ENCODE results near the gene ZNF487.
"Not testable (repeated sequence)": the region's sequence is repeated elsewhere in the genome, so short reads cannot be mapped to it uniquely, and the experiment has no call there.

ZNF487 gene

GRCh38 chr10:43419997-43420368, 16.9 kb upstream of the ZNF487 start:
- H3K4me3 ChIP-seq (ENCODE audit: low read length in 2 of 2) = peak overlapping the region; percentile 78 to 83
- H3K27me3 ChIP-seq (ENCODE audit: control insufficient read depth in 1 of 2, insufficient read depth in 2 of 2, low read length in 2 of 2) = no peaks in the 10 kb centered on the region
- H3K4me1 ChIP-seq (ENCODE audit: control insufficient read depth, insufficient read depth, low read length) = peaks cover 9% of the 10 kb centered on the region
- peak overlapping the region; percentile 66 to 86 for H3K9ac ChIP-seq (ENCODE audit: low read length in 2 of 2)
- no peaks in the 10 kb centered on the region for H3K36me3 ChIP-seq (ENCODE audit: control insufficient read depth in 2 of 2, insufficient read depth in 2 of 2, low read length in 2 of 2)
- H3K27ac ChIP-seq (ENCODE audit: low read length) = peak overlapping the region; percentile 98
- H3K9me3 ChIP-seq (ENCODE audit: control insufficient read depth in 2 of 2, low read length in 2 of 2) = no peaks in the 10 kb centered on the region

- Histone ChIP-seq H3K9ac (ENCODE audit: low read length in 2 of 2) (peak overlapping the region; percentile 66 to 86), H3K36me3 (ENCODE audit: control insufficient read depth in 2 of 2, insufficient read depth in 2 of 2, low read length in 2 of 2) (no peaks in the 10 kb centered on the region), H3K27me3 (ENCODE audit: control insufficient read depth in 1 of 2, insufficient read depth in 2 of 2, low read length in 2 of 2) (no peaks in the 10 kb centered on the region), H3K4me3 (ENCODE audit: low read length in 2 of 2) (peak overlapping the region; percentile 78 to 83), H3K4me1 (ENCODE audit: control insufficient read depth, insufficient read depth, low read length) (peaks cover 9% of the 10 kb centered on the region), H3K27ac (ENCODE audit: low read length) (peak overlapping the region; percentile 98), H3K9me3 (ENCODE audit: control insufficient read depth in 2 of 2, low read length in 2 of 2) (no peaks in the 10 kb centered on the region)
Observed at GRCh38 chr10:43420369-43421200, 16.3 kb upstream of the ZNF487 start.

GRCh38 chr10:43421201-43421507, 15.8 kb upstream of the ZNF487 start:
- Histone ChIP-seq H3K4me1 (ENCODE audit: control insufficient read depth, insufficient read depth, low read length) (peaks cover 9% of the 10 kb centered on the region), H3K4me3 (ENCODE audit: low read length in 2 of 2) (peak overlapping the region; percentile 78 to 83), H3K27me3 (ENCODE audit: control insufficient read depth in 1 of 2, insufficient read depth in 2 of 2, low read length in 2 of 2) (no peaks in the 10 kb centered on the region), H3K9me3 (ENCODE audit: control insufficient read depth in 2 of 2, low read length in 2 of 2) (no peaks in the 10 kb centered on the region), H3K27ac (ENCODE audit: low read length) (peak overlapping the region; percentile 98), H3K36me3 (ENCODE audit: control insufficient read depth in 2 of 2, insufficient read depth in 2 of 2, low read length in 2 of 2) (no peaks in the 10 kb centered on the region), H3K9ac (ENCODE audit: low read length in 2 of 2) (peak overlapping the region; percentile 66 to 86)

- Histone ChIP-seq H3K9me3 (ENCODE audit: control insufficient read depth in 2 of 2, low read length in 2 of 2) (no peaks in the 10 kb centered on the region), H3K4me3 (ENCODE audit: low read length in 2 of 2) (peak overlapping the region; percentile 8 to 78), H3K27me3 (ENCODE audit: control insufficient read depth in 1 of 2, insufficient read depth in 2 of 2, low read length in 2 of 2) (no peaks in the 10 kb centered on the region), H3K4me1 (ENCODE audit: control insufficient read depth, insufficient read depth, low read length) (peaks cover 9% of the 10 kb centered on the region), H3K9ac (ENCODE audit: low read length in 2 of 2) (no peak overlapping the region), H3K36me3 (ENCODE audit: control insufficient read depth in 2 of 2, insufficient read depth in 2 of 2, low read length in 2 of 2) (no peaks in the 10 kb centered on the region), H3K27ac (ENCODE audit: low read length) (peak overlapping the region; percentile 98)
Observed at GRCh38 chr10:43421519-43421918, 15.4 kb upstream of the ZNF487 start.

GRCh38 chr10:43421944-43422343, 15.0 kb upstream of the ZNF487 start:
- H3K4me1 ChIP-seq (ENCODE audit: control insufficient read depth, insufficient read depth, low read length); H3K9me3 ChIP-seq (ENCODE audit: control insufficient read depth in 2 of 2, low read length in 2 of 2); H3K9ac ChIP-seq (ENCODE audit: low read length in 2 of 2); H3K36me3 ChIP-seq (ENCODE audit: control insufficient read depth in 2 of 2, insufficient read depth in 2 of 2, low read length in 2 of 2); H3K27me3 ChIP-seq (ENCODE audit: control insufficient read depth in 1 of 2, insufficient read depth in 2 of 2, low read length in 2 of 2): not testable (repeated sequence)
- H3K27ac ChIP-seq (ENCODE audit: low read length) = peak overlapping the region; percentile 98
- H3K4me3 ChIP-seq (ENCODE audit: low read length in 2 of 2) = peak overlapping the region in 1 of 2 donors; percentile 8

- no peak overlapping the region for H3K27ac ChIP-seq (ENCODE audit: low read length)
- no peaks in the 10 kb centered on the region for H3K36me3 ChIP-seq (ENCODE audit: control insufficient read depth in 2 of 2, insufficient read depth in 2 of 2, low read length in 2 of 2)
- H3K27me3 ChIP-seq (ENCODE audit: control insufficient read depth in 1 of 2, insufficient read depth in 2 of 2, low read length in 2 of 2) = no peaks in the 10 kb centered on the region
- H3K4me1 ChIP-seq (ENCODE audit: control insufficient read depth, insufficient read depth, low read length) = peaks cover 9% of the 10 kb centered on the region
- no peak overlapping the region for H3K9ac ChIP-seq (ENCODE audit: low read length in 2 of 2)
- no peaks in the 10 kb centered on the region for H3K9me3 ChIP-seq (ENCODE audit: control insufficient read depth in 2 of 2, low read length in 2 of 2)
- H3K4me3 ChIP-seq (ENCODE audit: low read length in 2 of 2) = no peak overlapping the region
Observed at GRCh38 chr10:43424416-43424815, 12.5 kb upstream of the ZNF487 start.

- H3K27ac ChIP-seq (ENCODE audit: low read length); H3K9me3 ChIP-seq (ENCODE audit: control insufficient read depth in 2 of 2, low read length in 2 of 2); H3K36me3 ChIP-seq (ENCODE audit: control insufficient read depth in 2 of 2, insufficient read depth in 2 of 2, low read length in 2 of 2); H3K9ac ChIP-seq (ENCODE audit: low read length in 2 of 2); H3K27me3 ChIP-seq (ENCODE audit: control insufficient read depth in 1 of 2, insufficient read depth in 2 of 2, low read length in 2 of 2); H3K4me1 ChIP-seq (ENCODE audit: control insufficient read depth, insufficient read depth, low read length); H3K4me3 ChIP-seq (ENCODE audit: low read length in 2 of 2): not testable (repeated sequence)
Observed at GRCh38 chr10:43426476-43426875, 10.4 kb upstream of the ZNF487 start.

- no peaks in the 10 kb centered on the region for H3K9me3 ChIP-seq (ENCODE audit: control insufficient read depth in 2 of 2, low read length in 2 of 2)
- no peaks in the 10 kb centered on the region for H3K27me3 ChIP-seq (ENCODE audit: control insufficient read depth in 1 of 2, insufficient read depth in 2 of 2, low read length in 2 of 2)
- H3K36me3 ChIP-seq (ENCODE audit: control insufficient read depth in 2 of 2, insufficient read depth in 2 of 2, low read length in 2 of 2) = no peaks in the 10 kb centered on the region
- no peak overlapping the region for H3K27ac ChIP-seq (ENCODE audit: low read length)
- no peak overlapping the region for H3K4me3 ChIP-seq (ENCODE audit: low read length in 2 of 2)
- H3K9ac ChIP-seq (ENCODE audit: low read length in 2 of 2) = no peak overlapping the region
- no peaks in the 10 kb centered on the region for H3K4me1 ChIP-seq (ENCODE audit: control insufficient read depth, insufficient read depth, low read length)
Observed at GRCh38 chr10:43427166-43427825, 9.6 kb upstream of the ZNF487 start.

- no peaks in the 10 kb centered on the region for H3K4me1 ChIP-seq (ENCODE audit: control insufficient read depth, insufficient read depth, low read length)
- no peaks in the 10 kb centered on the region for H3K9me3 ChIP-seq (ENCODE audit: control insufficient read depth in 2 of 2, low read length in 2 of 2)
- H3K27ac ChIP-seq (ENCODE audit: low read length) = no peak overlapping the region
- no peaks in the 10 kb centered on the region for H3K36me3 ChIP-seq (ENCODE audit: control insufficient read depth in 2 of 2, insufficient read depth in 2 of 2, low read length in 2 of 2)
- no peaks in the 10 kb centered on the region for H3K27me3 ChIP-seq (ENCODE audit: control insufficient read depth in 1 of 2, insufficient read depth in 2 of 2, low read length in 2 of 2)
- no peak overlapping the region for H3K4me3 ChIP-seq (ENCODE audit: low read length in 2 of 2)
- no peak overlapping the region for H3K9ac ChIP-seq (ENCODE audit: low read length in 2 of 2)
Observed at GRCh38 chr10:43430926-43431663, 5.8 kb upstream of the ZNF487 start.

GRCh38 chr10:43437141-43437870, 395 bp downstream of the ZNF487 start:
- no peaks in the 10 kb centered on the region for H3K27me3 ChIP-seq (ENCODE audit: control insufficient read depth in 1 of 2, insufficient read depth in 2 of 2, low read length in 2 of 2)
- peaks cover 3% of the 10 kb centered on the region for H3K4me1 ChIP-seq (ENCODE audit: control insufficient read depth, insufficient read depth, low read length)
- H3K4me3 ChIP-seq (ENCODE audit: low read length in 2 of 2) = peak overlapping the region; percentile 68 to 97
- no peaks in the 10 kb centered on the region for H3K9me3 ChIP-seq (ENCODE audit: control insufficient read depth in 2 of 2, low read length in 2 of 2)
- H3K36me3 ChIP-seq (ENCODE audit: control insufficient read depth in 2 of 2, insufficient read depth in 2 of 2, low read length in 2 of 2) = no peaks in the 10 kb centered on the region
- peak overlapping the region; percentile 85 to 99 for H3K9ac ChIP-seq (ENCODE audit: low read length in 2 of 2)
- peak overlapping the region; percentile 99 for H3K27ac ChIP-seq (ENCODE audit: low read length)
